HG02885 (cell line): ENCODE measurements around the gene CAD.

Source experiments
- ATAC-seq: cut with Tn5 transposase; IDR thresholded peaks from one replicate; pipeline ENCODE4 v1.9.1; 2021; ENCODE audit warnings: mild to moderate bottlenecking; ENCODE audit not compliant: unreplicated experiment, poor library complexity

CAD gene

DNA sequence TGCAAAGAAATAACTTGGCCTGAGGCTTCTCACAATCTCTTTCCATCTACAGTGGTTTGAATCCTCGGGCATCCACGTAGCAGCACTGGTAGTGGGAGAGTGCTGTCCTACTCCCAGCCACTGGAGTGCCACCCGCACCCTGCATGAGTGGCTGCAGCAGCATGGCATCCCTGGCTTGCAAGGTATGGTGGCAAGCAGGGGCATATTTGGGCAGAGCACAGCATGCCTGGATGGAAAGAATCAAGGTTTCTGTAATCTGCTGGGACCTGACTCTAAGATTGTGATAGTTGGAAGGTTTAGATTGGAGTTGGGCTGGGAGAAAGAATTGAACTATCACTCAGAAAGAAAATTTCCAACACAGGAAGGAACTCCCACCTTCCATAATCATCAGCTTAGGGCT, 4.0 kb downstream of the CAD start:
- no peak for ATAC-seq

DNA sequence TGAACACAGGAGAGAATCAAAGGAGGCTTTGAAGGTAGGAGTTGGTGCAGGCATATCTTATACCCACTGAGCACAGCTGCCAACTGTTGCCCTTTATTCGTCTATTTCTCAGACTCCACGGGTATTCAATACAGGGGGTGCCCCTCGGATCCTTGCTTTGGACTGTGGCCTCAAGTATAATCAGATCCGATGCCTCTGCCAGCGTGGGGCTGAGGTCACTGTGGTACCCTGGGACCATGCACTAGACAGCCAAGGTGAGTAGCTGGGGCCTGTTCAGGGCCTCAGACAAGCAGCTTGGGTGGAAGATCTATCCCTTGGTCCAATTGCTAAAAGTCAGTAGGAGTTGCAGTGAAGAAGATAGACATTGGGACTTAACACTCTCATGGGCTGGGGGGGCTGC, 5.2 kb downstream of the CAD start:
- no peak for ATAC-seq

DNA sequence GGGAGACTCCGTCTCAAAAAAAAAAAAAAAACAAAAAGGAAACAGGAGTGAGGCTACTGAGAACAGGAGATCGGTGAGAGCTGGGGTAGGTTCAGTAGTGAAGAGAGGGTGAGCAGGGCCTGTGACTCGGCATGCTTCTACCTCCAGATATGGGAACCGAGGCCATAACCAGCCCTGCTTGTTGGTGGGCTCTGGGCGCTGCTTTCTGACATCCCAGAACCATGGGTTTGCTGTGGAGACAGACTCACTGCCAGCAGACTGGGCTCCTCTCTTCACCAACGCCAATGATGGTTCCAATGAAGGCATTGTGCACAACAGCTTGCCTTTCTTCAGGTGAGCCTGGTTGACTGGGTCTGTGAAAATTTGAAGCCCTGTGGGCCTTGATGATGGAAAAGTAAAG, 6.2 kb downstream of the CAD start:
- no peak for ATAC-seq

DNA sequence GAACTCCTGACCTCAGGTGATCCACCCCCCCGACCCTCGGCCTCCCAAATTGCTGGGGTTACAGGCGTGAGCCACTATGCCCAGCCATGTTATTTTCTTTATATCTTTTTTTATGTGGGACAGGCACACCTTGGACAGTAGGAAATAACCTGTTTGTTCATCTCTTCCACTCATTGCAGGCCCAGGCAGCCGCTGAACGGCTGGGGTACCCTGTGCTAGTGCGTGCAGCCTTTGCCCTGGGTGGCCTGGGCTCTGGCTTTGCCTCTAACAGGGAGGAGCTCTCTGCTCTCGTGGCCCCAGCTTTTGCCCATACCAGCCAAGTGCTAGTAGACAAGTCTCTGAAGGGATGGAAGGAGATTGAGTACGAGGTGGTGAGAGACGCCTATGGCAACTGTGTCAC, 8.4 kb downstream of the CAD start:
- ATAC-seq, result no peak

DNA sequence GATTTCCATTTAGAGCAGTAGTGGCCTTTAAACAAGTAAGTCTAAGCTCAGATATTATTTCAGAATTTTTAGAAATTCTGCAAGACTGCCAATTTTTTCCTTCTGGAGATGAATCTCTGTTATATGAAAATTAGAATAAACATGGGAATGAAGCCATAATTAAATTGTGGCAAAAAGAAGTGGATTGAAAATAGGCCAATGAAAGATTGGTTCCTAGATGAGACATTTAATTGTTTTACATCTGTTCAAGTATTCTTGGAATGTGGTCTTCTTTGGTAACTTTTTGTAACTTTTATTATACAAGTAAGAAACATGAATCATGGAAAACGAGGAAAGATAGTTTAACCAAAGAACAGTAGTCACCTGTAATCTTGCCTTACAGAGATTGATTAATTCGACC, 10.3 kb downstream of the CAD start:
- ATAC-seq, result no peak

DNA sequence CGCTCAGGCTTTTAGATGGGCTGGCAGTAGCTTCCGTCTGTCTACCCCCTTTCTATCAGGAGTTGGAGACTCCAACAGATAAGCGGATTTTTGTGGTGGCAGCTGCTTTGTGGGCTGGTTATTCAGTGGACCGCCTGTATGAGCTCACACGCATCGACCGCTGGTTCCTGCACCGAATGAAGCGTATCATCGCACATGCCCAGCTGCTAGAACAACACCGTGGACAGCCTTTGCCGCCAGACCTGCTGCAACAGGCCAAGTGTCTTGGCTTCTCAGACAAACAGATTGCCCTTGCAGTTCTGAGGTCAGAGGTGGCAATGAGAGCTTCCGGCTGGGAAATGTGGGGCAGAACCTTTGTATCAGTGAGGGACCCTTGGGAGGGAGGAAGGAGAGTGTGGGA, 14.8 kb downstream of the CAD start:
- no peak for ATAC-seq

DNA sequence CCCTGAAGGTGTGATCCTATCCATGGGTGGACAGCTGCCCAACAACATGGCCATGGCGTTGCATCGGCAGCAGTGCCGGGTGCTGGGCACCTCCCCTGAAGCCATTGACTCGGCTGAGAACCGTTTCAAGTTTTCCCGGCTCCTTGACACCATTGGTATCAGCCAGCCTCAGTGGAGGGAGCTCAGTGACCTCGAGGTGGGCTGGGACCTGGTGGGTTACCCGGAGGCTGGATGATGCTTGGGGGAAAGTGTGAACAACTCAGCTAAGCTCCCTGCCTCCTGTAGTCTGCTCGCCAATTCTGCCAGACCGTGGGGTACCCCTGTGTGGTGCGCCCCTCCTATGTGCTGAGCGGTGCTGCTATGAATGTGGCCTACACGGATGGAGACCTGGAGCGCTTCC, 16.2 kb downstream of the CAD start:
- no peak for ATAC-seq

DNA sequence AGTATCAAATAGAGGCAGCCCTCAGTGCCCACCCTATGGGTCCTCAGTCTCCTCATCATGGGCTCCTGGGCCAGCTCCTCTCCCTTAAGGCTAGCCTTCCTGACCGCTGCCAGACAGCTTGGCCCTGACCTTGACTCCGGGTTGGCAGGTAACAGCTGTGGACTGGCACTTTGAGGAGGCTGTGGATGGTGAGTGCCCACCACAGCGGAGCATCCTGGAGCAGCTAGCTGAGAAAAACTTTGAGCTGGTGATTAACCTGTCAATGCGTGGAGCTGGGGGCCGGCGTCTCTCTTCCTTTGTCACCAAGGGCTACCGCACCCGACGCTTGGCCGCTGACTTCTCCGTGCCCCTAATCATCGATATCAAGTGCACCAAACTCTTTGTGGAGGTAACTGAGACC, 19.0 kb downstream of the CAD start:
- ATAC-seq, result no peak

DNA sequence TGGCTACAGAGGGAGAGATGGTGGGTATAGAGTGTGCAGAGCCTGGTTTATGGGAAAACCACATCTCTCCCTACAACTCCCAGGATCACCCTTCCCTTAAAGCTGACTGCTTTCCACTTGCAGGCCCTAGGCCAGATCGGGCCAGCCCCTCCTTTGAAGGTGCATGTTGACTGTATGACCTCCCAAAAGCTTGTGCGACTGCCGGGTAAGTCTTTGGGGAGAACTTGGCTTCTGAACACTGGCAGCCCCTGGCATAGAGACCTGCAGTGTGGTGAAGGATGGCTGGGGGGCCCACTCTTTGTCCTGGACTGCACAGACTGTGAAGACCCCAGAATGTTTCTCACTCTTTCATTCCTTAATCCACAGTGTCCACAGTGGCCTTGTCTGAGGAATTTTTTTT, 19.5 kb downstream of the CAD start:
- ATAC-seq, result no peak

DNA sequence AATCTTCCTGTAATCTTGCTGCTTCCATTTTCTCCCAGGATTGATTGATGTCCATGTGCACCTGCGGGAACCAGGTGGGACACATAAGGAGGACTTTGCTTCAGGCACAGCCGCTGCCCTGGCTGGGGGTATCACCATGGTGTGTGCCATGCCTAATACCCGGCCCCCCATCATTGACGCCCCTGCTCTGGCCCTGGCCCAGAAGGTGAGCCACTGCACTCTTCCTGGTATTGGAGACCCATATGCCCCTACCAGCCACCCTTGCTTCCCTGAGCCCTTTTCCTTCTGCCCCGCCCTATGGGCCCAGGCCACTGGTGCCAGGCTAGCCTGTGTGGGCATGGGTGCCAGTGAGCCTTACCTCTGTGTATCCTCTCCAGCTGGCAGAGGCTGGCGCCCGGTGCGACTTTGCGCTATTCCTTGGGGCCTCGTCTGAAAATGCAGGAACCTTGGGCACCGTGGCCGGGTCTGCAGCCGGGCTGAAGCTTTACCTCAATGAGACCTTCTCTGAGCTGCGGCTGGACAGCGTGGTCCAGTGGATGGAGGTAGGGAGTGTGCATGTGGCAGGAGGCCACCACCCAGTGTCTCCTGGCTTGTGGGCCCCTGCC, 20.3 kb downstream of the CAD start:
- no peak for ATAC-seq

DNA sequence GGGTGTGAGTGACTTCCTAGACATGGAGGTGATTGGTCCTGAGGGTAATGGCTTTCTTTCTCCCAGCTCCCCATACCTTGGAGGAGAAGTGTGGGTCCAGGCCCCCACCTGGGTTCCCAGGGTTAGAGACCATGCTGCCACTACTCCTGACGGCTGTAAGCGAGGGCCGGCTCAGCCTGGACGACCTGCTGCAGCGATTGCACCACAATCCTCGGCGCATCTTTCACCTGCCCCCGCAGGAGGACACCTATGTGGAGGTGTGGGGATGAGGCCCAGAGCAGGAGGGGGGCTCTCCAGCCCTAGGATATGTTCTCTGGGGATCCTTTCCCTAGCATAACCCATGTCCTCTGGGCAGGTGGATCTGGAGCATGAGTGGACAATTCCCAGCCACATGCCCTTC, 21.8 kb downstream of the CAD start:
- ATAC-seq, result no peak

DNA sequence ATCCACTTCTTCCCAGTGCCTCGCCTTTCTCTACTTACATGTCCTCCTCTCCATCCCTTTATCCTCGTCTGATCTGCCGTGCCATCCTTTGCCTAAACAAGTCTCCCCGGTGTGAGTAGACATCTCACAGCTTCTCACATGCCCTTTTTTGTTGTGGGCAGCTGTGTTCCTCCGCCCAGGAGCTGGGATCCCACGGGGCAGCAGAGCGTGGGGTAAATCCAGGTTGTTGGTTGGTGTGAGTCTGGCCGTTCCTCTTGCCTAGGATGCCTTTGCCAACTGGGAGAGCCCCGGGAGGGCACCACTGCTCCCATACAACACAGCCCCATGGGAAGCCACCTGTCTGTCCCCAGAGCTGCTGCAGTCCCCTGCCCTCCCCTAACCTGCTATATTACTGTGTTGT, 23.2 kb downstream of the CAD start:
- no peak for ATAC-seq

DNA sequence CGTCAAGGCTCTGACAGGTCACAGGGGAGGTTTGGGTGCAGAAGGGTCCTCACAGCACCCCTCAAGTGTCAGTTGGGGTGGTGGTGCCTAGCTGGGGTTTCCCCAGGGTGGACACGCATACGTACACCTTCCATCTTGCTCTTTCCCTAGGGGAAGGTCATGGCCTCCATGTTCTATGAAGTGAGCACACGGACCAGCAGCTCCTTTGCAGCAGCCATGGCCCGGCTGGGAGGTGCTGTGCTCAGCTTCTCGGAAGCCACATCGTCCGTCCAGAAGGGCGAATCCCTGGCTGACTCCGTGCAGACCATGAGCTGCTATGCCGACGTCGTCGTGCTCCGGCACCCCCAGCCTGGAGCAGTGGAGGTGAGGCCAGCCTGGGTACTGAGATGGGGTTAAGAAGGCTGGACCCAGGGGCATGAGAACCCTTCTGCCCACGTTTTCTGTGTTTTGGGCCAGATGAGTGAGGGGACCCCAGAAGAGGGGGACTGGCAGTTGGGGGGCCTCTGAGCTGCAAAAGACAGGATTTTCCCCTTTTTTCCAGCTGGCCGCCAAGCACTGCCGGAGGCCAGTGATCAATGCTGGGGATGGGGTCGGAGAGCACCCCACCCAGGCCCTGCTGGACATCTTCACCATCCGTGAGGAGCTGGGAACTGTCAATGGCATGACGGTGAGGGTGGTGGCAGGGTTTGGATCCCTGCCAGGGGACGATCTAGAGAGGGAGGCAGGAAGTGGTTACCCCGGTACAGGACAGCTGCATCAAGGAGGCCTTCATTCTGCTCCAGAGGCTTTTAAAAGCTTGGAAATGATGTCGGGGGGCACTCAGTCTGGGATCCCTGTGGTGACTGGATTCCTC, 24.8 kb downstream of the CAD start:
- ATAC-seq, result no peak

DNA sequence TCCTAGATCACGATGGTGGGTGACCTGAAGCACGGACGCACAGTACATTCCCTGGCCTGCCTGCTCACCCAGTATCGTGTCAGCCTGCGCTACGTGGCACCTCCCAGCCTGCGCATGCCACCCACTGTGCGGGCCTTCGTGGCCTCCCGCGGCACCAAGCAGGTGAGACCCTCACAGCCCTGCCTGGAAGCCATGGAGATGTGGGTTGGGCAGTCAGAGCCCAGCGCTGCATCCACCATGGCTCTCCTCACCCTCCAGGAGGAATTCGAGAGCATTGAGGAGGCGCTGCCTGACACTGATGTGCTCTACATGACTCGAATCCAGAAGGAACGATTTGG, 25.4 kb downstream of the CAD start:
- ATAC-seq, result no peak

DNA sequence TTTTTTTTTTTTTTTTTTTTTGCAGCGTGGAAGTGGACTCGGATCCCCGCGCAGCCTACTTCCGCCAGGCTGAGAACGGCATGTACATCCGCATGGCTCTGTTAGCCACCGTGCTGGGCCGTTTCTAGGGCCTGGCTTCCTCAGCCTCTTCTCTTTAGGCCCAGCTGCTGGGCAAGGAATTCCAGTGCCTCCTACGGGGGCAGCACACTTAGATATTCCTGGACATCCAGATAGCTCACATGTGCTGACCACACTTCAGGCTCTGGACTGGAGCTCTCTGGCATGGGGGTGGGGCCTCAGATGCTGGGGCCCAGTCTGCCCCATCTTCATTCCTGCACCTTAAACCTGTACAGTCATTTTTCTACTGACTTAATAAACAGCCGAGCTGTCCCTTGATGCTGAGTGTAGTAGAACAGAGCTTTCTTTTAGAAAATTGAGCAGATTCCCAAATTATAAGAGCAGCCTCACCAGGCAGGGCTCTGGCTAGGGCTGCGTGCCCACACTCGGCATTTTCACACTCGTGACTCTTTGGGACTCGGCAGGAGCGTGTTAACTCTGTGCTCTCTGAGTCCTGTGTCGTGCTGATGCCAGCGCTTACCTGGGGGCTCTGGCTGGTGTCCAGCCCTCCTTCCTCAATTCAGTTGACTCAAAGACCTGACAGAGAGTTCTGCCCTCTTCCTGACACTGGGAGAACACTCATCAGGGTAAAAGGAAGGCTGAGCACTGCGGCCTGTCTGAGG, 26.4 kb downstream of the CAD start:
- no peak for ATAC-seq

DNA sequence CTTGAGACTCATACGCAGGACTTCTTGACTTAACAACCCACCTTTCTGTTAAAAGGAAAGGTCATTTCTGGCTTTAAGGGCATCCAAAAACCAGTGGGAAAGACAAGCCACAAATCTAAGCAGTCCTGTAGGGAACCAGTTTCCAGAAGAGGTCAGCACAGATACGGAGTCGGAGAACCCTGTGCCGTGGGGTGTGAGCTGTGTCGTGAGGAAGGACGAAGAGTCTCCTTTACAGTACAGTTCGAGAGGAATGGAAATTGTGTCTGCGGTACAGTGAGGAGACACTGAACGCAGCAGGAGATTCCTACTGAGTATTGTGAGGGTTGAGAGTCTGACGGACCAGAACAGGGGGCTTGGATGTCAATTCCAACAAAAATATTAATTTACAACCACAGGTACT, 27.9 kb downstream of the CAD start:
- no peak for ATAC-seq

DNA sequence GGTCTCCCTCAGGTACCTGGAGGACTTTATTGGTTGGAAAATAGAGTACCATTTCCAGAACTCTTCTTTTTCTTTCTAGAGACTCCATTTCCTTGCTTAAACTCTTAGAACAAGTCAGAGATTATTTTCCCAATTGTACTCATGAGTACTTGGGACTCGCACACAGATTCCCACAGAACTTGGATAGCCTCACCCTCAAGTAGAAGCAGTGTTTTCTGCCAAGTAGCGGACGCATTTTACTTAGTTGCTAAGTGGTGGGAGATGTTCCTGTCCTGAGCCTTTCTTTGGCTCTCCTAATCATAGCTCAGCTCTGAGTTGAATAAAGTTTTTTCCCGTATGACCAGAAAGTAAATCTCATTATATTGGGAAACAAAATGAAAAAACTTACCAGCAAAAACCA, 28.5 kb downstream of the CAD start:
- ATAC-seq, result no peak

DNA sequence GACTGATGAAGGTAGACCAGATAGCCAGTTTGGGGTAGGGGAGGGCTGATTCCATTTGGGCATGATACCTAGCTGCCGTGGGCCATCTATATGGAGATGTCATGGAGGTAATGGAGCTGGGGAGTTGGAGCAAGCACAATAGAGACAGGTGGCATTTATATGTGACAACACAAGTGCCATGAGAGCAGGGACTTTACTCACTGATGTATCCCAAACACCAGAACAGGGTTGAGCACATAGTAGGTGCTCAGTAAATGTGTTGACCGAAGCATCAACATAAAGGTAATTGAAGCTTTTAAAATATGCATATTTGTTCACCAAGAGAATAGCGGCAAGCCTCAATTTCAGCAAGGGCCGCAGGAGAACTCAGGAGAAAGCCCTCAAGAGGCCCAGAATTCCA, 30.7 kb downstream of the CAD start:
- no peak for ATAC-seq

DNA sequence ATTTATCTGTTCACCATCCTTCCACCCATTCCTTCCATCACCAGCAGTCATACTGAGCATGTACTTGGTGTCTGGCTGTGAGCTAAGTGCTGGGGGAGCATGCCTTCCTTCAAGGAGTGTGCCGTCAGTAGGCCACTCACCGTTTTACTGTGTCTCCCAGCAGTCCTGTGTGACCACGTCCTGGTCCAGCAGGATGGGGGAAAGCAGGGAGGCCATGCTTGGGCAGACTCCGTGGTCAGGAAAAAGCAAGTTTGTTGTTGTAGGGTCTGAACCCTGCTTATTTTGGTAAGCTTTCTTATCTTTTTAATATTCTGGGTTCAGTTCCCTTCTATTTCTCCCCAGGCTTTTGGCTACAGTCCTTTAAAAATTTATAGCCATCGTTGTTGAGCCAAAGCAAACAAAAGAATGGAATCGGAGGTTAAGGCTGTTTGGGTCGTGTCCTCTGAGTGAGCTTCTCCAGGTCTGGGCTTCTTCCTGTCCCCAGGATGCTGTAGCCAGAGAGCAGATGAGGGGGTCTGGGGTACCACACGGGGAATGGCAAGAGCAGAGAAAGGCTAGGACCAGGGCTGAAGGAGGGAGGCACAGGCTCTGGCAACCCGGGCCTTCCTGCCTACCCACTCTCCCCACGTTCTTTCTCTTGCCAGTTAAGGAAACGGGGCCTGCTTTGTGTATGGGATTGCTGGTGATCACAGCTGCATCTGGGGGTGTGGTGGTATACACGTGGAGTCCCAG, 32.2 kb downstream of the CAD start:
- no peak for ATAC-seq

DNA sequence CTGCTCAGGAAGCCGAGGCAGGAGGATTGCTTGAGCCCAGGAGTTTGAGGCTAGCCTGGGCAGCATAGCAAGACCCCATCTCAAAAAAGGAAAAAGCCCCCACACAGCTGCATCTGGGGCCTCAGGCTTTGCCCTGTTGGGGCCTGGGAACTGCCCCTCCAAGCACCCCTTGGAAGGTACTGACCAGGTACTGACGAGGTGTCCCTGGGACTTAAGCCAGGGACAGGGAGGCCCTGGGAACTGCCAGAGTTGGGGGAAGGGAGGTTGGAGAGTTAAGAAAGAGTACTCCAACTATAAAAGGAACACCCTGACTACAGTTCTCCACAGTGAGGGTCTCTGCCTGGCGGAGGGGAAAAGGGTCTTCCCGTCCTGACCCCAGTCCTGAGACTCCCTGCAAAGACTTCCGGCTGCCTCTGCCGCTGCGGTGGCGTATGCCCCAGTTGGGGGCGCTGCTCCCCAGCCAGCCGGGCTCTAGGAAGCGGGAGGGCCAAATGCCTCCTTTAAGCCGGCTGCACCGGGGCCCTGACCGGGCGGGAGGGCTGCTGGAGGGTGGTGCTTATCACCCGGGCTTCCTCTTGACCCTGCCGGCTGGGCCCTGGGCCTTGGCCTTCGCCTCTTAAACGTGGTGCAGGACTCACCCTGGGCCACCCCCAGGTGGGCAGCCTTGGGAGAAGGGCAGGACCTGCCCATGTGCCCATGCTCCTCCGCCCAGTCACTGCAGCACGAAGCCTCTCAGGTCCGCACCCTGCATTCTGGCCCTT, 32.9 kb downstream of the CAD start:
- ATAC-seq, result no peak
